HG02623 (cell line): ENCODE measurements around the gene CACNG7.
A peak's percentile ranks its signal among the peaks of the same experiment; 100 is the strongest.
"Not testable (repeated sequence)": the region's sequence is repeated elsewhere in the genome, so short reads cannot be mapped to it uniquely, and the experiment has no call there.

ENCODE experiments used
- ATAC-seq: cut with Tn5 transposase; IDR thresholded peaks from one replicate; pipeline ENCODE4 v1.9.1; 2021; ENCODE audit warnings: moderate library complexity; ENCODE audit not compliant: unreplicated experiment

The CACNG7 gene

GRCh38 chr19:53908935-53909415 is at the start of gene CACNG7:
CACNG7 (plus strand) TSS chr19:53909278; CDS start chr19:53912832, 3,554 bp downstream.
- ATAC-seq = no peak

GRCh38 chr19:53864308-53864836 is 44.7 kb upstream of the CACNG7 start:
- ATAC-seq = no peak

- ATAC-seq = no peak
These were observed 43.6 kb upstream of the CACNG7 start for GRCh38 chr19:53865523-53865917.

- no peak for ATAC-seq
These were observed 42.9 kb upstream of the CACNG7 start for GRCh38 chr19:53865918-53866864.

- no peak for ATAC-seq
These were observed 42.2 kb upstream of the CACNG7 start for GRCh38 chr19:53866865-53867224.

GRCh38 chr19:53867225-53868090 is 41.6 kb upstream of the CACNG7 start, which contains the start of gene MYADM:
MYADM (plus strand) TSS chr19:53867883; CDS start chr19:53873530, 5,647 bp downstream.
- peak; percentile 58 for ATAC-seq

- ATAC-seq = no peak
These were observed 40.8 kb upstream of the CACNG7 start for GRCh38 chr19:53868091-53868891.

- ATAC-seq = peak; percentile 39
These were observed 39.9 kb upstream of the CACNG7 start for GRCh38 chr19:53868892-53869804.

- ATAC-seq = not testable (repeated sequence)
These were observed 39.1 kb upstream of the CACNG7 start for GRCh38 chr19:53869805-53870484.

- ATAC-seq = no peak
These were observed 38.6 kb upstream of the CACNG7 start for GRCh38 chr19:53870485-53870844.

- ATAC-seq = no peak
These were observed 37.6 kb upstream of the CACNG7 start for GRCh38 chr19:53871454-53871853.

- no peak for ATAC-seq
These were observed 36.3 kb upstream of the CACNG7 start for GRCh38 chr19:53872762-53873161.

GRCh38 chr19:53873773-53874605 is 35.1 kb upstream of the CACNG7 start:
- ATAC-seq = no peak

GRCh38 chr19:53874606-53874990 is 34.5 kb upstream of the CACNG7 start:
- no peak for ATAC-seq

- no peak for ATAC-seq
These were observed 33.3 kb upstream of the CACNG7 start for GRCh38 chr19:53875602-53876325.

- ATAC-seq = no peak
These were observed 32.3 kb upstream of the CACNG7 start for GRCh38 chr19:53876651-53877224.

GRCh38 chr19:53877361-53877766 is 31.7 kb upstream of the CACNG7 start:
- no peak for ATAC-seq
